Measurements from ENCODE around the gene HAGH.
"Not testable (repeated sequence)": the region's sequence is repeated elsewhere in the genome, so short reads cannot be mapped to it uniquely, and the experiment has no call there.

The HAGH gene

DNA sequence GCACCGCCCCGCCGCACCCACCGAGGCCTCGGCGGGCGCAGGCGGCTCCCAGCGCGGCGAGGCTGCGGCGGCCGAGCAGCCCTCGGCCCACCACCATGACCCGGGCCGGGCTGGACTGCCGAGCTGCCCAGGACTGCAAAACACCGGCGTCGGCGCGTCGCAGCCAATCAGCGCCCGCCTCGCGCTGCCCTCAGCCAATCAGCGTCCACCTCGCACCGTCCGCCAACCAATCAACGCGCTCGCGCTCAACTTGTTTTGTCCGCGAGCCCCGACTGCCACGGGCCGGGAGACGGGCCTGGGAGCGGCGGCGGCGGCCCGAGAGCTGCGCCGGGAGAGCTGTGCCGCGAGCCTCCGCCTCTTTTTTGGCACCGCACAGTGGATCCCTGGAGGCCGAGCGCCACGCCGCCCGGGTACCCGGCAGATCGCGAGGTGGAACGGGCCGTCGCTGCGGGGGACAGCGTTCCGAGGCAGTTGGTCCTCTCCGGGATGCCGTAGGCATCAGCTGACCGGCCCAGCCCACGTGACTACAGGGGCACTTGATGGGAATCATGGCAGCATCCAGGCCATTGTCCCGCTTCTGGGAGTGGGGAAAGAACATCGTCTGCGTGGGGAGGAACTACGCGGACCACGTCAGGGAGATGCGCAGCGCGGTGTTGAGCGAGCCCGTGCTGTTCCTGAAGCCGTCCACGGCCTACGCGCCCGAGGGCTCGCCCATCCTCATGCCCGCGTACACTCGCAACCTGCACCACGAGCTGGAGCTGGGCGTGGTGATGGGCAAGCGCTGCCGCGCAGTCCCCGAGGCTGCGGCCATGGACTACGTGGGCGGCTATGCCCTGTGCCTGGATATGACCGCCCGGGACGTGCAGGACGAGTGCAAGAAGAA lies at the start of gene HAGH, which contains the start of gene FAHD1:
TSS of gene HAGH (minus strand) at position 135 of the 883 bp plus-strand sequence. CDS start at position 97, 38 bp downstream.
TSS of gene FAHD1 (plus strand) at position 516 of the 883 bp plus-strand sequence. CDS start at position 549, 33 bp downstream.
- peak; percentile 87 for DNase-seq (ENCODE audit: low read depth)

DNA sequence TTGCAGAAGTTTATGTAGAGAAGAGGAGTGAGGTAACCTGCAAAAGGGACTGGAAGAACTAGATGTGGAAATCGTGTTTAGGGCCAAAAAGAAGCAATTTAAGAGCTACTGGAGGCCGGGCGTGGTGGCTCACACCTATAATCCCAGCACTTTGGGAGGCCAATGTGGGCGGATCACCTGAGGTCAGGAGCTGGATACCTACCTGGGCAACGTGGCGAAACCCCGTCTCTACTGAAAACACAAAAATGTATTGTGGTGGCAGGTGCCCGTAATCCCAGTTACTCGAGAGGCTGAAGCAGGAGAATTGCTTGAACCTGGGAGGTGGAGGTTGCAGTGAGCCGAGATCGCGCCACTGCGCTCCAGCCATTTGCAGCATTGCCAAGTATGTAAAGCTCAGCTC lies 49.4 kb upstream of the HAGH start:
- DNase-seq (ENCODE audit: low read depth): not testable (repeated sequence)

DNA sequence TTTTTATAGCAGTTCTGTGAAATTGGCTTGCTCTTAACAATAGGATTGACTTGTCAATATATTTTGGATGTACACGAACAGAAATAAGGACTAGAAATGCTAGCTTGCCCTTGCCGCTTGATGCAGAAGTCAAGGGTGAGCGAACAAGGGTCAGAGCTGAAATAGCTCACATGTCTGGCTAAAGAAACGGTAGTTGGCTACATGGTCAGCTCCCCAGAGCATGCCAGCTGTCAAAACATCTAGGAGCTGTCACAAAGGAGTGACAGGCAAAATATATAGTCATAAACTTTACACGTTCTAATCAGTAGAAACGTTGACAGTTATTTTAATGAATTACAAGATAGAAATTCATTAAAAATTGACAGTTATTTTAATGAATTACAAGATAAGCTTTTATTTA lies 48.2 kb upstream of the HAGH start:
- no peak for DNase-seq (ENCODE audit: low read depth)

DNA sequence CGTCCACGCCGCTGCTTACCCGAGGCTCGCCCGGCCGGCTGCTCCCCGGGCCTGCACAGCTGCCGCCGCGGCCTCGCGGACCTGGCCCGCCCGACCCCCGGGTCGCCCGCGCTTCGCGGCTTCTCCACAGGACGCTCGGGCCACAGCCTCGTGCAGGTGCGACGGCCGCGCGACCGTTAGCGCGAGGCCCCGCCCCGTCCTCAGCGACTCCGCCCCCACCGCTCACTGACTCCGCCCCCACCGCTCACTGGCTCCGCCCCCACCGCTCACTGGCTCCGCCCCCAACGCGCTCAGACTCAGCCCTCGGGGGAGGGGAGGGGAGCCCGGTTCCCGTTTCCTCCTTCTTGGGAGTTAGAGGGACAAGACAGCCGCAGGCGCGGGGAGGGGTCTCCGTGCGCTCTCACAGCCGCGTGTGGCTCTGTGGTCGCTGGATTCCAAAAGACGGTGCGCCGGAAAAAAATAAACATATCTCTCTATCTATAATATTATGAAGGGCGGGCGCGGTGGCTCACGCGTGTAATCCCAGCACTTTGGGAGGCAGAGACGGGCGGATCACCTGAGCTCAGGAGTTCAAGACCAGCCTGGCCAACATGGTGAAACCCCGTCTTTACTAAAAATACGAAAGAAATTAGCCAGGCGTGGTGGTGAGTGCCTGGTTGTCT lies 45.5 kb upstream of the HAGH start, which contains the start of gene MEIOB:
TSS of gene MEIOB (minus strand) at position 191 of the 662 bp plus-strand sequence. CDS start 3,989 bp downstream, outside the sequence.
- no peak for DNase-seq (ENCODE audit: low read depth)

DNA sequence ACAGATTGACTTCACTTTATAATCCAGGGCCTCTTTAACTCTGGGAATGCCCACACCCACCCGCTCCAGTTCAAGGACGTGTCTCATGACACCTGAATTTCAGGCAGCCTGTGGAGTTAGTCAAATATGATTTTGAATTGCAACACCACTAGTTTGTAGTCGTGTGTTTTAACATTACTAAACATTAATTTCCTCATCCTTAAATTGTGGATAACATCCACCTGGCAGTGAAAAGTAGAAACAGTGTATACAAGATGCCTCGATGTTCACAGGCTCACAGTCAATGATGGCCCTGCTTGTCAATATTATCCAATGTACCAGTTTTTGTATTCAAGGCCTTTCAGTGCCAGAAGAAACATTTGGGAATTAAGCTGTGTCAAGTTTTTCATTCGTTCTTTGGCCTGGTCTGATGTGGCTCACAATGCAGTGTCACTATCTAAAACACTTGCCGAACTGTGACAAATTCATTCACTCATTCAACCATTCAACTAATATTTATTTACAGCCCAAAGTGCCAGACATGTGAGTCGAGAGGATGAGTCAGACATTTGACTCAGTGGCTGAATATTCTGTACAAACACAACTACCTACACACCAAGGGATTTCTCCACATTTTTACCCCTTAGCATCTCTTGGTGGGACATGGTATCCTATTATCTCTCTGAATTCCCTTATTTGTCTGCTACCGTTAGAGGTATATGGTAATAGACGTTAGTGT lies 43.9 kb upstream of the HAGH start:
- peak; percentile 26 for DNase-seq (ENCODE audit: low read depth)

DNA sequence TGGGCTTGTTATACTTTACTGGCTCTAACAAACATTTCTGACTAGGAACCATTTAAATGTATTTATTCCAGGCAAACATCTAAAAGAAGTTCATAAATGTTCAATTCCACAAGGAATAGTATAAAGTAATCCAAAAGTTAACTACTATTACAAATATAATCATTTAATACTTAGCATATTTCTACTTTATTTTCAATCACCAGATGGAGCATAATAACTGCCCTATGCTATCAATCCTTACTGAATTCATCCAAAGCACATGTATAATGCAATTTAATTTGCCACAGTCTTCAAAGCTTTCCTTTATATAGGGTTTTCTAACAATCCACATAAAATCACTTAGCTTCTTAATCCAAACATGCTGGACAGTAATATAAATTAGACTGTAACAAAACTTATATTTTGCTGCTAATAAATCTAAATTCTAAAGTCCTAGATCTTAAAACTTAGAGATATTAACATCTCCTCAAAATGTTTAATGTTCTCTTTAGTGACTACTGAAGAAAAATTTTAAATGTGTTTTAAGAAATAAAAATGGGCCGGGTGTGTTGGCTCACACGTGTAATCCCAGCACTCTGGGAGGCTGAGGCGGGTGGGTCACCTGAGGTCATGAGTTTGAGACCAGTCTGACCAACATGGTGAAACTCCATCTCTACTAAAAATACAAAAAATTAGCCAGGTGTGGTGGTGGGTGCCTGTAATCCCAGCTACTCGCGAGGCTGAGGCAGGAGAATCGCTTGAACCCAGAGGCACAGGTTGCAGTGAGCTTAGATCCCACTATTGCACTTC lies 39.5 kb upstream of the HAGH start:
- DNase-seq (ENCODE audit: low read depth): no peak

DNA sequence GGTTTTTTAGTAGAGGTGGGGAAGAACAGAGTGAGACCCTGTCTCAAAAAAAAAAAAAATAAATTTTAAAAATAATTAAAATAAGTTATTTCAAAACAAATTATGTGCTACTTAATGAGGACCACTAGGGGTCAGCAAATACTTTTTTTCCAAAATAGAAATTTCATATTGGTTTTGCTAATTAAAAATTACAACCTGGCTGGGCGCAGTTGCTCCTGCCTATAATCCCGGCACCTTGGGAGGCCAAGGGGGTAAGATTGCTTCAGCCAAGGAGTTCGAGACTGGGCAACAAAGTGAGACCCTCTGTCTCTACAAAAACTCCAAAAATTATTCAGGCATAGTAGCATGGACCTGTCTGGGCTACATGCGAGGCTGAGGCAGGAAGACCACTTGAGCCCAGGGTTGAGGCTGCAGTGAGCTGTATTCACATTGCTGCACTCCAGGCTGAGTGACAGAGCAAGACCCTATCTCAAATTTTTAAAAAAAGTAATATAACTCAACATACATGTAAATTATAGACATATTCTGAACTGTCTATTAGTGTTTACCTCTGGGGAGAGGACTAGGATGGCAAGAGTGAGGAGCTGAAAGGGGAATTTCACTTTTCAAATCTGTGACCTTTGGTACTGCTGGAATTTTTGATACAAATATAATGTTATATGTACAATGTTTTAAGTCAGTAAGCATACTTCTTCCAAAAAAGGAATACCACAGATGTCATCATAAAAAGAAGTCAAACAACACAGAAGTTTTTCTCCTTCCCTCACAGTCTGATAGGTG lies 37.2 kb upstream of the HAGH start:
- peak; percentile 17 for DNase-seq (ENCODE audit: low read depth)

DNA sequence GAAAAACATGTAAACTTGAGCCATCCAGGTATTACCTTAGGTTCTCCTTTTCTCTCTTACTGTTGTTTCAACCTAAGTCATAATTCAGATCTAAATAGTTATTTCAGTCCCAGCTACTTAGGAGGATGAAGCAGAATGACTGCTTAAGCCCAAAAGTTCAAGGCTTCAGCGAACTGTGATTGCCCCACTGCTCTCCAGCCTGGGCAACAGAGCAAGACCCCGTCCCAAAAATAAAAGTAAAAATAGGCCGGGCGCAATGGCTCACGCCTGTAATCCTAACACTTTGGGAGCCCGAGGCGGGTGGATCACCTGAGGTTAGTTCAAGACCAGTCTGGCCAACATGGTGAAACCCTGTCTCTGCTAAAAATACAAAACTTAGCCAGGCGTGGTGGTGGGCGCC lies 35.8 kb upstream of the HAGH start:
- no peak for DNase-seq (ENCODE audit: low read depth)

DNA sequence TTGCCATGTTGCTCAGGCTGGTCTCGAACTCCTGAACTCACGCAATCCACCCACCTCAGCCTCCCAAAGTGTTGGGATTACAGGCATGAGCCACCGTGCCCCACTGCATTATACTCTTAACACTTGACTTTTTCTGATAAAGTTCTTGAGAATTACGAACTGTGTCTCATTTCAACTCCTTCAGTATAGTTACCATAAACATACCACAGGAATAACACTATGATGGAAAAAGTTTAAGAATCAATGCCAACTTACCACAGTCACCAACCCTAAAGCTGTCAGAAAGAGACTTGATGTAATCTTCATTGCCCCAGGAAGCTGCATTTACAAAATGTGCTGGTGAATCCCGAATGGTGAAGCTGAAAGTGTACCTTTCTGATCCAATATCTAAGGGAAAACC lies 35.1 kb upstream of the HAGH start:
- no peak for DNase-seq (ENCODE audit: low read depth)

DNA sequence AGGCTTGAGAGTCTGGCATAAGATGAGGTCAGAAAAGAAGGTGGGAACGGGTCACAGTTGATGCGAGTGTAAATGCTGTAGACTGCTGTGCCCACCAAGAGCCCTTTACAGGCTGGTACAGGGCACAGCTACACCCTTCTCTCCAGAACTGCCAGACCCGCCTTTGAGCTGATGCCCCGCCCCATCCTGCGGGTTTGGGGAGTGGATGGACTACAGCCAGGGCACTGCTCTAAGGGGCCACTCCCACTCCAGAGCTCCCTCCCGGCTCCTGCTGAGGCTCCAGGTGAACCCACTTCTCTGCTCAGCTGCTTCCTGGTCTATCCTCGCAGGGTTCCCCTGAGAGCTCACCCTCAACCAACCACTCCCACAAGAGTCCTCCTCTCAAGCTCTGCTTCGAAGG lies 33.0 kb upstream of the HAGH start:
- no peak for DNase-seq (ENCODE audit: low read depth)

DNA sequence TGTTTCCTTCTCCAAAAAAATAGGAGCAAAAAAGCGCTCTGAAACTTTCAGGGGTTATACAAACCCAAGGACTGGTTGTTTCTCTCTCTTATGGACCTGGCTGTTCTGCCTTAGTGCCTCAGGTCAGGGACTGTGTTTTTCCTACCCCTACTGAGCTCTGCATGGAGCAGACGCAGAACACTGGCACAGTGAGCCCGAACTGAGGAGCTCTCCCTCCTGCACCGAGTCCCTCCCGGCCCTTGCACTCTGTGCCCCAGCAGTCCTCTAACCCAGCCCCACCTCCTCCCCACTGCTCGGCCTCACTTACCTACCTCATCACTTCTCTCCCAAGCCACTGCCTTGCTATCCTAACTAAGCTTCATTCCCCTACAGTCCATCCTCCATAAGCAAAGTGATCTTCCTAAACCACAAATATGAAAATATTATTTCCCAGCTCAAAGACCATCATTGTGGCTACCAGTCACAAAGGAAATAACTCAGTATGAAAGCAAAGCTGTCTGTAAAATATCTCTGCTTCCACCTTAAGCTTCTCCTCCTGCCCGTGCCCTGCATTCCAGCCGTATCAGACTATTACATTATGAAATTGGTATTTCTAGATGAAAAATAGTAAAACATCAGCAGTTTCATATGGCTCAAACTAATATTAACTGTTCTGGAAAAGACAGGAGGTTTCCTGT lies 31.7 kb upstream of the HAGH start:
- no peak for DNase-seq (ENCODE audit: low read depth)

DNA sequence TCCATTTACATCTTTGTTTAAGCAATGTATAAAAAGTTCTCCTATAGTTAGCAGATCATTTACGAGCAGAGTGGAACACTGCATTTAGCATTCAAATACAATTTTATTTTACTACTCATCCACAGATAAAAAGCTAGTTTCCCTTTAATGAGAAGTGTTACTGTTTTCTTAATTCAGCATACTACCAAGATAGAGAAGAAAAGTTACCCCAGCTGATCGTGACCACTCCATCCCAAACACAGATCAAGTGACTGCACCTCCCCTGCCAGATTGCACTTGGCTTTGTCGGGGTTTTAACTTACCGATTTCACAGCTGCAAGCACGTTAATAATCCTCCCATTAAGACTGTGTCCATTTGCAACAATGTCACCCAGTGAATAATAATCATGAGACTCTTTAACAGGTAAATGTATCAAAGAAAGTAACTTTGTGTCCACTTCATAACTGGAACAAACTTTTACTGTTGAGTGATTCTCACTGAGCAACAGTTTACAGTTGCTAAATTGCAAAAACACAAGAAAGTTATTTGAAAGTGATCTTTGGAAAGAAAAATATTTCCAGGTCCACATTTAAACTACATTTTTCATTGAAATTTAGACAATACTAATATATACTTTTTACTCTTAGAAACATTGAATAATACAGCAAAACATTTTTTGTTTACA lies 30.9 kb upstream of the HAGH start:
- no peak for DNase-seq (ENCODE audit: low read depth)

DNA sequence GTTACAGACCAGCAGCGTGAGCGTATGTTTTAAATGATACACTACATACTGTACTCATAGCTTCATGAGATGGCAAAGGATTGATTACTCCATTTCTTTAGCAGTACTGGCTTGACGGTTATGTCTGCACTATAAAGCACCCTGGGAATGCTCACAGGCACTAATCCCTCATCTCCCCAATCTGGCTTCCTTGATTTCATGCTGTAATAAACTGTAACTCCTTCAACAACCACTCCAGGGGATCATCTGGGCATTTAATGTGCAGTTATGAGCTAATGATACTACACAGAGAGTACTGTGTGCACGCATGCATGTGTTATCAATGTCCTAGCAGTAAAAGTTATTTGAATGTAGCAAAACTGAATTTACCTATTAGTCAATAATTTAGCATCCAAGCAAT lies 25.2 kb upstream of the HAGH start:
- no peak for DNase-seq (ENCODE audit: low read depth)

DNA sequence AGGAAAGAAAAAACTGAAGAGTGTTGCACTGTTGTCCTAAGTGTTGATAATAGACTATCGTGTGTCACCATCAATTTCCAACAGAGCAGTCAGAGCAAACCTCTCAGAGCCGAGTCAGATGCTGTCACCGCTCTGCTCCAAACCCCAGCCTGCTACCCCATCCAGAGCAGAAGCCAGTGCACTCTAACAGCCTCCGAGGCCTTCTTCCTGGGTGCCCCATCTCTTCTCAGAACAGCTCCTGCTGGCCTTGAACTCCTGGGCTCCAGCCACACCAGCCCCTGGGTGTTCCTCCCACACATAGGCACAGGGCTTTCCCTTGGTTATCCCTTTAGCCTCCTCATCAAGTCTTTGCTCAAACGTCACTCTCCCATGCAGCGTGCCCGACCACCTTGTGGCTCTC lies 24.4 kb upstream of the HAGH start:
- DNase-seq (ENCODE audit: low read depth): no peak

DNA sequence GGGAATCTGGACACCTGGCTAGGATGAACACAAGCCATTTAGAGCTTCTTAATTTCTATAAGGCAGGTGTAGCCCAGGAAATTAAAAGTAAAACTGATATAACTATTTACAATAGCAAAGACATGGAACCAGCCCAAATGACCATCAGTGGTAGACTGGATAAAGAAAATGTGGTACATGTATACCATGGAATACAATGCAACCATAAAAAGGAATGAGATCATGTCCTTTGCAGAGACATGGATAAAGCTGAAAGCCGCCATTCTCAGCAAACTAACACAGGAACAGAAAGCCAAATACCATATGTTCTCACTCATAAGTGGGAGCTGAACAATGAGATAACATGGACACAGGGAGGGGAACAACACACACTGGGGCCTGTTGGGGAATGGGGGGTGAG lies 19.8 kb upstream of the HAGH start:
- DNase-seq (ENCODE audit: low read depth): no peak

DNA sequence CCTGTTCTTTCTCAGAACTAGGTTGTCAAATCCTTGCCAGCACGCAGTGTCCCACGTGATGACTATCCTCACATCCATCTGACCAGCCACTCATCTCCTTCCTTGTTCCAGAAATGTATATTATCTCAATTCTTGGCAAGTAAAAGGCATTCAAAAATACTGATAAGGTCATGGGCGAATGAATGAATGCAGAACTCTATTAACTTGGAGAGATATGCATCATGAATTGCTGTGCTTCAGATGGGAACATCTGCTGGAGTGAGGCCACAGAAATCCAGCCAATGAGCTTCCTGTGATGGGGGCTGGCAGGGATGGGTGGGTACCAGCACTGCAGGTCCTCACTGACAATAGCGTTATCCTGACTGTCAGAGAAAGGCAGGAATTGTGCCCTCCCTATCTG lies 19.4 kb upstream of the HAGH start:
- DNase-seq (ENCODE audit: low read depth): no peak

DNA sequence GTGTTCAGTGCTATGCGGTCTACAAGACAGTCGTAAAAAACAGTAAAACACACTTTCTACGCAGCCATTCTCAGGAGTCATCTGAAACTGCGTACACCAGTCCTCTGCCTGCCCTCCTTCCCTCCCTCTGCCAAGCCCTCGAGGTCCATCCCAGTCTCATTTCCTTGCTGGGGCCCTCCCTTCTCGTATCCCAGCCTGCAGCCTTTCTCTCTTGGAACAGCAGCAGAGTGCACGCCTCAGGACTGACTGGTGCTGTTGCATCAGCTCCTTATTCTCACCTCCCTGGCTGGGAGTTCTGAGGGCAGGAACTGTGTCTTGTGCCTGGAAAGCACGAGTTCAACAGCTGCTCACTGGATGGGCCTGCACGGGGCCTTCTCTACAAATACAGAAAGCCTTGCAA lies 12.9 kb upstream of the HAGH start:
- peak; percentile 41 for DNase-seq (ENCODE audit: low read depth)

DNA sequence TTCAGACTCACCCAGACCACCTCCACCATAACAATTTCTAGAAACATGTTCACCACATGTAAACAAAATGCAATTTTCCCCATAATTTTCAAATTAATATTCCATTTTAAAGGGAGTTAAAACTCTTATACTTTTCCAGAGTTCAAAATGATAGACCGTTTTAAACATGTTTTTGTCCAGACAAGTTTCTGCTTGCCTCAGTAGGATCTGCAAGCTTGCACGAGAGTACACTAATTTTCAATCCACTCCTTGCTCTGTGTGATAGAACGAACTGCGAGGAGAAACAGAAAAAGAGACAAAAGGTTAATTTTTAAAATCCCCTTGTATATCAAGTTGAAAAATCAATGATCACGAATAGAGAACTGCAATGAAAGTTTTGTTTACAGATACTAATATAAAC lies 7.5 kb upstream of the HAGH start:
- no peak for DNase-seq (ENCODE audit: low read depth)

DNA sequence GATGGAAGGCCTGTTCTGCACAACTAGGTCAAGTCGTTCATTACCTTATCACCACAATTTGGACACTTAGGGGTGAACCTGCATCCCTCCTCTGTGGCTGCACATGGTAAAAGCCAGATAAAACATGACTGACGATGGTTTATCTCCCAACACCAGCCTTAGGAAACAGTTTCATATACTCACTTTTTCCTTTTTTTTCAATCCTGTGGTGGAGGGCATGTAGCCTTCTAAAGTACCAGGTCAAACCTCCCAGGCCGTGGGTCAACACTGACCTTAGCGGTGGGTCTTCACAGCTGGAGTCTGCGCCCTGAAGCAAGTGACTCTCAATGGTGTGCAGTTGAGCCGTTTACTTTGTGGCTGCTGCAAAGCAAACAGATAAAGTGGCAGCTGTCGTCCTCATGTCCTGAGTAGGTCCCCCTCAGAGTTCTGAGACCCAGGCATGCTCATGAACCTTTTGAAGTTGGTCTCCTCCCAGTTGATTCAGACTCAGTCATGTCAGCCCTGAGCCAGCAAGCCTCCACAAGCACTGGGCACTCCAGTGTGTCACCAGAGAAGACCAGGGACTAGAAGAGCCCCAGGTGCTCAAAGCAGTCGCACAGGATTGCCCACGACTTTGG lies 6.3 kb upstream of the HAGH start:
- no peak for DNase-seq (ENCODE audit: low read depth)

All from stromal cell of bone marrow (primary cell).